ENCODE measurements around the gene COL1A1.

The COL1A1 gene

DNA sequence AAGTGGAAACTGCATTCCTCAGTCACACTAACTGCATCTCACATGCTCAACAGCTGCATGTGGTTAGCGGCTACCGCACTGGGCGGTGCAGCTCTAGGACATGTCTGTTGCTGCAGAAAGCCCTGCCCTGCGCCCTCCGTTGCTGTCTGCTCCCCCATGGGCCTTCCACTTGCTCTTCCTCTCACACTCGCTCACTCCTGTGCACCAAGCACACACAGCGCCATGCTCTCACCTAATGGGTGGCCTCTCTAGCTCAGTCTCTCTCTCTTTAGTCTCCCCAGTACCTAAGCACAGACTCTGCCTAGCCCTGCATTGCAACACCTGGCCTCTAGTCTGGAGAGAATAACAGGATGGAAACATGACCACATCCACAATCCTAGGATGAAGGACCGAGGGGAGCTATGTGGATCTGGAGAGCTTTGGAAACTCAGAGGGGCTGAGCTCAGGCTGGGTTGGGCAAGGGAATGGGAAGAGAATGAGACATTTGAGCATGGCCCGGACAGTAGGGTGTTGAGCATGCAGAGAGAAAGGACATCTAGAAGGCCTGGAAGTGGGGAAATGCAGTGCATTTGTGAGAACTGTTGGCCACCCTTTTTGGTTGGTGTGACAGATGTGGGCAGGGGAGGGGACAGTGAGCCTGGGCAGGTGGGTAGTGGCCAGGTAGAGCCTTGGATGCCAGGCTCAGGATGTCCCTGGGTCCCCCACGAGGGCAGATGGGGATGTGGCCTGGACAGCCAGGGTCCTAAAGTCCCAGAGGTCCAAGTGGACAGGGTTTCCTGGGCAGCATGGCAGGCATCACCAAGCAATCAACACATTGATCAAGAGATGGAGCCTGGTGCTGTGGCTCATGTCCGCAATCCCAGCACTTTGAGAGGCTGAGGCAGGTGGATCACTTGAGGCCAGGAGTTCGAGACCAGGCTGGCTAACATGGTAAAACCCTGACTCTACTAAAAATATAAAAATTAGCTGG lies 19.6 kb downstream of the COL1A1 start:
- TF ChIP-seq TAF1 (IDR thresholded peaks at IDR 0.05; ENCODE audit: borderline replicate concordance, insufficient read depth, low read length), result no peak
- no peak for TF ChIP-seq SIN3A (IDR thresholded peaks at IDR 0.05; ENCODE audit: borderline replicate concordance, insufficient read depth, low read length)
- TF ChIP-seq POLR2AphosphoS5 (IDR thresholded peaks at IDR 0.05; ENCODE audit: low read depth, low read length), result no peak
- TF ChIP-seq FOXP2 (optimal IDR thresholded peaks at IDR 0.05; ENCODE audit: borderline replicate concordance, extremely low read depth, extremely low read length, insufficient read depth), result no peak
- TF ChIP-seq, protein P1, sequence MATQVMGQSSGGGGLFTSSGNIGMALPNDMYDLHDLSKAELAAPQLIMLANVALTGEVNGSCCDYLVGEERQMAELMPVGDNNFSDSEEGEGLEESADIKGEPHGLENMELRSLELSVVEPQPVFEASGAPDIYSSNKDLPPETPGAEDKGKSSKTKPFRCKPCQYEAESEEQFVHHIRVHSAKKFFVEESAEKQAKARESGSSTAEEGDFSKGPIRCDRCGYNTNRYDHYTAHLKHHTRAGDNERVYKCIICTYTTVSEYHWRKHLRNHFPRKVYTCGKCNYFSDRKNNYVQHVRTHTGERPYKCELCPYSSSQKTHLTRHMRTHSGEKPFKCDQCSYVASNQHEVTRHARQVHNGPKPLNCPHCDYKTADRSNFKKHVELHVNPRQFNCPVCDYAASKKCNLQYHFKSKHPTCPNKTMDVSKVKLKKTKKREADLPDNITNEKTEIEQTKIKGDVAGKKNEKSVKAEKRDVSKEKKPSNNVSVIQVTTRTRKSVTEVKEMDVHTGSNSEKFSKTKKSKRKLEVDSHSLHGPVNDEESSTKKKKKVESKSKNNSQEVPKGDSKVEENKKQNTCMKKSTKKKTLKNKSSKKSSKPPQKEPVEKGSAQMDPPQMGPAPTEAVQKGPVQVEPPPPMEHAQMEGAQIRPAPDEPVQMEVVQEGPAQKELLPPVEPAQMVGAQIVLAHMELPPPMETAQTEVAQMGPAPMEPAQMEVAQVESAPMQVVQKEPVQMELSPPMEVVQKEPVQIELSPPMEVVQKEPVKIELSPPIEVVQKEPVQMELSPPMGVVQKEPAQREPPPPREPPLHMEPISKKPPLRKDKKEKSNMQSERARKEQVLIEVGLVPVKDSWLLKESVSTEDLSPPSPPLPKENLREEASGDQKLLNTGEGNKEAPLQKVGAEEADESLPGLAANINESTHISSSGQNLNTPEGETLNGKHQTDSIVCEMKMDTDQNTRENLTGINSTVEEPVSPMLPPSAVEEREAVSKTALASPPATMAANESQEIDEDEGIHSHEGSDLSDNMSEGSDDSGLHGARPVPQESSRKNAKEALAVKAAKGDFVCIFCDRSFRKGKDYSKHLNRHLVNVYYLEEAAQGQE (IDR thresholded peaks at IDR 0.05; ENCODE audit: insufficient read depth in 1 of 2, low read depth in 2 of 2, low read length in 2 of 2), result no peak

DNA sequence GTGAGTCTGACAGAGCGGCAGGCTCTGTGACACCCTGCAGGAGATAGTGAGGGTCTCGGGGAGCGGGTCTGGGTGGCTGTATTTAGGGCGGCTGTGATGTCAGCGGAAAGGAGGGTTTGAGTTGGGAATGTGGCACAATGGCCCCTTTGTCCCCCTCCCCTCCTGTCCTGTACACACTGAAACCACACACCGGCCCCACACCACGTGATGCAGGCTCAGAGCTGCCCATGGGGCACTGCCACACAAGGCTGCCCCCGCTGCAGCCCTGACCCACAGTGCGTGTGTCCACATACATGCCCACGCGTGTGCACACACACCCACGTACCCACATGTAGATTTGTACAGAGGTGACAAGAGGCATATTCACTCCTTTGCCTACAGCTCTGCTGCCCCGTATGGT lies 20.3 kb downstream of the COL1A1 start:
- no peak for TF ChIP-seq SIN3A (IDR thresholded peaks at IDR 0.05; ENCODE audit: borderline replicate concordance, insufficient read depth, low read length)
- TF ChIP-seq, protein P1 (IDR thresholded peaks at IDR 0.05; ENCODE audit: insufficient read depth in 1 of 2, low read depth in 2 of 2, low read length in 2 of 2), result no peak
- TF ChIP-seq FOXP2 (optimal IDR thresholded peaks at IDR 0.05; ENCODE audit: borderline replicate concordance, extremely low read depth, extremely low read length, insufficient read depth), result no peak
- no peak for TF ChIP-seq POLR2AphosphoS5 (IDR thresholded peaks at IDR 0.05; ENCODE audit: low read depth, low read length)
- no peak for TF ChIP-seq TAF1 (IDR thresholded peaks at IDR 0.05; ENCODE audit: borderline replicate concordance, insufficient read depth, low read length)

DNA sequence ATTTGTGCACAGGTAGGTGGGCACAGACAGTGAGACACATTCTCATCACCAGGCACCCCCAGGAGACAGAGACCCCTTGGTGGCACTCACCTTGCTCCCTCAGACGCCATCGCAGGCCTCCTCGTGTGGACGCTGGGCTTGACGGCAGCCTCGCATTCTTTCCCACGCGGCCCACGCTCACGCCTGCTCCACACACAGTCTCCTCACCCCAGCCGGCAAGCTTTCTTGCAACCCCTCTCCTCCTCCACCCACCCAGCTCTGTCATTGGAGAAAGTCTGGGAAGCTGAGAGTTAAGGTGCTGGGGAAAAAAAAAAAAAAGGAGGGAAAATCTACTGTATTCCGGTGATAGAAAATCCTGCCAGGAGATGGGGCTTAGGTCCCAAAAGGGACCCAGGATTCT lies 20.8 kb downstream of the COL1A1 start:
- TF ChIP-seq TAF1 (IDR thresholded peaks at IDR 0.05; ENCODE audit: borderline replicate concordance, insufficient read depth, low read length), result no peak
- TF ChIP-seq FOXP2 (optimal IDR thresholded peaks at IDR 0.05; ENCODE audit: borderline replicate concordance, extremely low read depth, extremely low read length, insufficient read depth), result no peak
- no peak for TF ChIP-seq SIN3A (IDR thresholded peaks at IDR 0.05; ENCODE audit: borderline replicate concordance, insufficient read depth, low read length)
- TF ChIP-seq, protein P1 (IDR thresholded peaks at IDR 0.05; ENCODE audit: insufficient read depth in 1 of 2, low read depth in 2 of 2, low read length in 2 of 2), result no peak
- no peak for TF ChIP-seq POLR2AphosphoS5 (IDR thresholded peaks at IDR 0.05; ENCODE audit: low read depth, low read length)

DNA sequence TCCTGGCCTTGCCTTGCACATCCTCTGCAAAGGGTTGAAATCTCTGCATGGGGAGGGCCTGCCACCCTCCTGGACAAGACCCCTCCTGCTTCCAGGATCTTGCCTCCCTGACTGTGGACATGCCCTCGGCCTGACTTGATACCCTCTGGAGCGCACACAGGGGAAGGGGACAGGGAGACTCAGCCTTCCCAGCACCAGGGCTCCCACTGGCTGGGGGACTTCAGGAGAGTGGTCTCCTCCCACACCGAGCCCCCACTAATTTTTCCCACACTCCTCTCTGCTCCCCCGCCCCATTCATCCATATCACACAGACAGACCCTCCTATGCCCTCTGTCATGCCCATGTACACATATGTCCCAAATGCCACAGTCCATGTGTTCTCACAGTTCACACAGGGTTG lies 21.3 kb downstream of the COL1A1 start:
- TF ChIP-seq, protein P1 (IDR thresholded peaks at IDR 0.05; ENCODE audit: insufficient read depth in 1 of 2, low read depth in 2 of 2, low read length in 2 of 2), result no peak
- TF ChIP-seq SIN3A (IDR thresholded peaks at IDR 0.05; ENCODE audit: borderline replicate concordance, insufficient read depth, low read length), result no peak
- no peak for TF ChIP-seq POLR2AphosphoS5 (IDR thresholded peaks at IDR 0.05; ENCODE audit: low read depth, low read length)
- TF ChIP-seq FOXP2 (optimal IDR thresholded peaks at IDR 0.05; ENCODE audit: borderline replicate concordance, extremely low read depth, extremely low read length, insufficient read depth), result no peak
- no peak for TF ChIP-seq TAF1 (IDR thresholded peaks at IDR 0.05; ENCODE audit: borderline replicate concordance, insufficient read depth, low read length)

Data from PFSK-1 (cell line).